Central memory CD4-positive, alpha-beta T cell (primary cell): ENCODE results near the gene RNF141.

Source experiments
- DNase-seq: peaks from one replicate; pipeline ENCODE4 v3.0.0; 2022

The RNF141 gene

DNA sequence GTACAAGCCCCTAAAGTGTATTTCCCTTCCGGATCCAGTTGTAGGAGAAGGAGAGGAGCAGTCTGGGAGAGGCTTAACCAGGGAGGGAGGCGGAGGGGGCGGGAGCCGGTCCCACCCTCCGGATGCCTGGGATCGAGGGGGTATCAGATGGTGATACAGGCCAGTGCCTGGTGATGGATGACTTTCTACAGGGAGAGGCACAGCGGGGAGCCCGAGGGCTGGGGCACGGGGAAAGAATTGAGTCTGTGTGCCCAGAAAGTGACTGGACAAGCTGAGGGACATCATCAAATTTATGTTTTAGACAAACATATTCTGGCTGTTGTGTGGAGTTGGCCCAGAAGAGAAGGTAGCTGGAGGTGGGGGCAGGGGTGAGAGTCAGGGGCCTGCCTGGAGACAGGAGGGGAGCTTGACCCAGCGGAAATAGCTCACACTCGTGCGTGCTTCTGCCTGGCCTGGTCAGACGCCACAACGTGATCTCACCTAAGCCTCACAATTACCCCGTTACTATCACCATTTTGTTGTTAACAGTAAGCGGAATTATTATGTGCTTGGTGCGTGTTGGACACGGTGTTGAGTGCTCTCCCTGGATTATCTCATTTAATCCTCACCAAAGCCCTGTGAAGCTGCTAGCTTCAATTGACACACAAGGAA is 43.5 kb downstream of the RNF141 start:
- DNase-seq = no peak

DNA sequence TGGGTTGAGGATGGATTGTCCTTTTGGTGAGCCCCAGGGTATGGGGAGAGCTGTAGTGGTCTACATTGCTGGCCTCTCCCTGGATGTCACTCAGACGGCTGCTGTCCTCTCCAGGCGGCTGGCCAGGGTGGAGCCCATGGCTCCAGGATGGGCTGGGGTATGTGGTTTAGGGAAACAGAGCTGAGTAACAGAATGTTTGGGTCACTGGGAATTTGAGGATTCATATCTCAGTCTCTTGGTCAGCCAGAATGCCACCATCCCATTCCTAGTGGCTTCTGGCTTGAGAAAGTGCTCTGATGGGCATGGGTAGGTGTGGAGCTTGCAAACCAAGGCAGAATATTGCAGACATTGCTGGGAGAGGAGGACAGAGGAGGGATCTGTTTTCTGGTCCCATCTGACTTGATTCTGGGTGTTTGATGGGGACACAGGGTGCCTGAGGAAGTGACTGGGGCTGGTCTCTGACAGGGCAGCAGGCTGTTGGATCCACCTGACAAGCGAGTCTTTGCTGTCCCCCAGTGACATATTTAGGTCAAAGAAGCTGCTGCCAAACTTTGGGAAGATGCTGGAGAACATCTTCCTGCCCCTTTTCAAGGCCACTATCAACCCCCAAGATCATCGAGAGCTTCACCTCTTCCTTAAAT is 44.6 kb downstream of the RNF141 start:
- DNase-seq = no peak

DNA sequence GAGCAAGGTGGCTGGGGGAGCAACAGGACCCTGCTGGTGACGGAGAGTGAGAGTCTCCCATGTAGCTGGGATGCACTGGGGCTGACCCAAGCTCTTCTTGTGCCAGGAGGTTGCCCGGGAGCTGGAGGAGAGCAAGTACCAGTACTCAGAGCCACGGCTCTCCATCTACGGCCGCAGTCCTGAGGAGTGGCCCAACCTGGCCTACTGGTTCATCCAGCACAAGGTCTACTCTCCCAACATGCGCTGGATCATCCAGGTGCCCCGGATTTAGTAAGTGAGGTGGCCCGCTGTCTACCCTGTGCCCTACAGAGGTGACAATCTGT is 45.6 kb downstream of the RNF141 start:
- no peak for DNase-seq

- DNase-seq = no peak
Measured at GRCh38 chr11:10494636-10495463, 46.1 kb downstream of the RNF141 start.

DNA sequence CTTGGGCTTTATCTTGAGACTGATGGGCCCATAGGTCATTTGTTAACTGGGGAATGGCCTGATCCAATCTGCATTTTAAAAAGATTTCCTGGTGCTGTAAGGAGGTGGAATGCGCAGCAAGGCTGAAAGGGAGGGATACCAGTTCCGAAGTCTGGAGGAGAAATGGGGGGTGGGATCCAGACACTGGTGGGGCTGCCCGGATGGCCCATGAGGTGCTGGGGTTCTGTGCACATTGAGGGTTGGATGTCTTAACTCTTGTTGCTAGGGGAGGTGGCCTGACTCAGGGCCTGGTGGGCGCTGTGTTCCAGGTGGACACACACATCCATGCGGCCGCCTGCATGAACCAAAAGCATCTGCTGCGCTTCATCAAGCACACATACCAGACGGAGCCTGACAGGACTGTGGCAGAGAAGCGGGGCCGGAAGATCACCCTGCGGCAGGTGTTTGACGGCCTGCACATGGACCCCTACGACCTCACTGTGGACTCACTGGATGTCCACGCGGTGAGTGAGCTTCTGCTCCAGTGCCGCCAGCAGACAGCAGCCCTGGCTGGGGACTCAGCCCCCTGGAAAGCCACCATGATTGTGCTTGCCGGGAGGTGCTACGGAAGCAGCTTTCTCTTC is 47.8 kb downstream of the RNF141 start:
- DNase-seq = no peak

DNA sequence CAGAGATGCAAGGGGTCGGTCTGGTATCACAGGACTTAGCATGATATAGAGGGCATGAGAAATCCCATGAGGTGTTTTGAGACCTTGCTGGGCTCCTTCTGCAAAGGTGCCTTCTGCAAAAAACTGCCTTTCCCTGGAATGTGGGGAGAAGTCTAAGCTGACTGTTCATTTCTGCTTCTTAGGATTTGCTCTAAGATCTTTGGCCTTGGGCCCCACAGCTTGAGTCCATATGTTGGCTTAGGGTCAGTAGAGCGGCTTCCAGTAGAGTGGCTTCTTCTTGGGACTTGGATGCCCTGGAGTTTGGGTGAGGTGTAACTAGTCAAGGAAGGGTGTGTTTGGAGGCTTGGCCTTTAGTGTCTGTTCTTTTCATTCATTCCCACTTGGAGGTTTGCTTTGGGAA is 48.9 kb downstream of the RNF141 start:
- DNase-seq = no peak

DNA sequence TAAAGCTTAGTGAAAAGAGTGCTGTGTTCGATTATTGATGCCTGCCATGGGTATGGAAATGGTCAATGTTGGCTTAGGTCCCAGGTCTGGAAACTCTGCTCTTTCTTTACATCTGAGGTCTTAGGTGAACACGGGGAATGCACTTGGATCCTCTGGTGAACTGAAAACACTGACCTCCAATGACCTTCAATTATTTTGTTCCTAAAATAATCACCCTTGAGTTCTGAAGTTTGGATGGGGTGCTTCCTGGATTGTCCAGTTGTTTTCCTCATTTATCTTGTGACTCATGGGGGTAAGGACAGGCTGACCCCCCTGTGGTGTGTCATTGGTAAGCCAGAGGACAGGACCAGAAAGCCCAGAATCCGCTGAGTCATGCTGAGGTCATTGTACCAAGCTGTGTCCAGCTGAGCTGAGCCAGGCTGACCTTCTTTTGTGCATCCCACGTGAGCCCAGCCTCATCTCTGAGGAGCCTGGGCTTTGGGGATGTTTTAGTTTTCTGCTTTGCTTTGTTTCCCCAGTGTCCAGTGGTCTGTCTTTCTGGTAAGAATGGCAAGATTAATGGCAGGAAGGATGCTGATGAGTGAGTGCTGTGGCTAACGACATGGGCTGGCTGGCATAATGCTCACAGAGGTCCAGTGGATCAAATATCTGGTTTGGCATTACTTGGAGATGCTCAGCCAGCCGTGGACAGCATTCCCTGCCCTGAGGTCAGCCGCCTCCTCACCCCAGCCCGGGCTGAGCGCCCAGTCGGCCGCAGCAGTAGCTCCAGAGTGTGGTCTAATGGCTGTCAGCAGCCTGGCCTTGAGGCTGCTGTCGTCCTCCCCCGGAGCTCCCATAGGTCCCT is 50.4 kb downstream of the RNF141 start:
- no peak for DNase-seq

GRCh38 chr11:10490032-10490397 is 51.0 kb downstream of the RNF141 start:
- no peak for DNase-seq

DNA sequence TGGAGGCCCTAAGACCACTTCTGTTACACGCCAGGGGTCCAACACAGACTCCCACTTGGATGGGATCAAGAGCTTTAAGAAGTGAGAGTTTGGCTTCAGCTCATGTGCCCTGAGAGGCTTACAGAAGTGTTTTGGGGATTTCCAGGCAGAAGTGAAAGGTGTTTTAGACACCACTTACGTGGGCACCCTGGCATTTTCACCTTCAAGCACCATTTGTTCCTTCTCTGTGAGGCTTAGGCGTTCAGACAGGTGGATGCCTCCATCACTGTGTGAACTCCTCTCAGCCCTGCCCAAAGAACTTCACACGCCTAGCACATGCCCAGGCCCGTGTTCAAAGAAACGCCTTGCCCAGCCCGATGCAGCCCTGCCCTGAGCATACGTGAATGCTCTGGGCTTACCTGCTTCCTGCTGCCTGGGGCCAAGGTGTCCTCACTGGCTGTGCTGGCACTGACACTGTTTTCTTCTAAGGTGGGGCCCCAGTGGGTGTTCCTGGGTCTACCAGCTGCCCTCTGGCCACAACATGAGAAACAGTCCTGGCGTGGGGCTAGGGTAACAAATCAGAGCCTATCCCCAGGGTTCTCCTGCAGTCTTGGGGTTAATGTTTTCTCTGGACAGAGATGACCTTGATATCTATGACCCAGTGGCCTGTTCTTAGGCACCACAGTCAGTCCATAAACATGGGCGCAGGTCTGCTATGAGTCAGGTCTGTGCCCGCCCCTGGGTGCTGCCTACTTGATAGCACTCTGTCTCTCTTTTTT is 51.9 kb downstream of the RNF141 start:
- no peak for DNase-seq

DNA sequence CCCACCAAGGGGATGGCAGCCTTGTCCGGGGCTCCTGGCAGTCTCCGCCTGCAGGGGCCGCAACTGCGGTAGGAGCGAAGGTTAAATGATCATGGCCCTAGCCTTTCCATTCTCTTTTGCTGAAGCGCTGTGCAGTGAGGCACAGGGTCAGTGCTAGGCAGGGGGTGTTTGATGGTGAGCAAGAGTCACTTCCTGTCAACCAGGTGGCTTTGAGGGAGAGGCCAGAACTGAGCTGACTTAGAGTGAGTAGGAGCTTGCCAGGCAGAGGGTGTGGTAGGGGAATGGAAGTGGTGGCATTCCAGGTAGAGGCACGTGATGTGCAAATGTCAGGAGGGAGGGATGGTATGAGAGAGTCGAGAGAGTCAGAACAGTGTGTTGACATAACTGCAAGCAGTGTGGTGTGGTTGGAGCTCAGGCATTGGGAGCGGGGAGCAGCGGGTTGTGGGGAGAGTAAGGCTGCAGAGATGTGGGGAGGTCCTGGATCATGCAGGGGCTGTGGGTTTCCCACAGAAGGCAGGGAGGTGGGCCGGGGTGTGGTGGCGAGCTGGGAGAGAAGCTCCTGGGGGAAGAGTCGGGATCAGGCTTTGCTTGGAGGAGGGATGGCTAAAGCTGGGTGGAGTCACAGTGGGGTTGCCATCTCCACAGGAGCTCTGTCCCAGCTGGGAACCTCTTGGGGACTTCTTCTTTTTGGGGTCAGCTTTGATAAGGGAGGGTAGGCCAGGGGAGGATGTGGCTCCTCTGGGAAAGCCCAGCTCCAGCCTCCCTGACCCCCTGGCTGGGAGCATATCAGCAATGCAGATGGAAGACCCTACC is 52.7 kb downstream of the RNF141 start:
- DNase-seq = no peak

GRCh38 chr11:10487002-10487647 is 53.9 kb downstream of the RNF141 start:
- DNase-seq = no peak

- DNase-seq = no peak
Measured at GRCh38 chr11:10486161-10486840, 54.7 kb downstream of the RNF141 start.

DNA sequence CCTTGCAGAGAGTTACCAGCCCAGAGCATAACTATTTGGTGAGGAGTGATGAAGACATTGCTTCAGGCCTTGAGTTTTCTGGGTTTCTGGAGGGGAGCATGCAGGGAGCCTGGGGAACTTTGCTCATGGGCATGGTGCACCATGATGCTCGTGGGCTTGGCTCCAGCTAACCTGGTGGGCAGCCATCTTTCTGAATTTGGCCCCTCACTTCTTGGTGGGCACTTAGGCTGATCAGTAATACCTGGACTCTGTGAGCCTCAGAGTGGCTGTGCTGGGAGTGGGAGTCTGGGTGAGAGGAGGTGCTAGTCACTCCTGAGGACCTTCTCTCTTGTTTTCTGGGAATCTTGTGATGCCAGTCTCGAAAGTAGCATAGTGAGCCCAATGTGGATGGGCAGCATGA is 55.3 kb downstream of the RNF141 start:
- no peak for DNase-seq

DNA sequence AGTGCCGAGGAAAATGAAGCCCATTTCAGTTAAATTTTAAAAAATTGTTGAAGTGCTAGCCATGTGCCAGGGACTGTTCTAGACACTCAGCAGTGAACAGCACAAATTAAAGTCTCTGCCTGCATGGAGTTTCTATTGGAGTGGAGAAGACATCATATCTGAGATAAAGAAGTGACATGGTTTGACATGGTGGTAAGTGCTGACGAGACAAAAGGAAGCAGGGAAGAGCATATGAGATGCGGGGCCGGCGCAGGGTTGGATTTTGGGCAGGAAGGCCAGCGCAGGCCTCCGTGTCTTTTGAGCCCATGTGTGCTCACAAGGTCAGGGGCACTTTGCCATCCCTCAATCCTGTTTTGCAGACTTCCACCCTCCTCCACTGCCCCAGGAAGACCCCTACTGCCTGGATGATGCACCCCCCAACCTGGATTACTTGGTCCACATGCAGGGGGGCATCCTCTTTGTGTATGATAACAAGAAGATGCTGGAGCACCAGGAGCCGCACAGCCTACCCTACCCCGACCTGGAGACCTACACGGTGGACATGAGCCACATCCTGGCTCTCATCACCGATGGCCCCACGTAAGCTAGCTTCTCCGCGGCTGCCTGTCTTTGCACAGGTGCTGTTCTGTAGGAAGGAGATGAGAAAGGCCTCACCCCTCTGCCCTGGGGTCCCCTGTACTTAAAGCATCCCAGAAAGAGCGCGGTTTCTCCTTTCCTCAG is 56.4 kb downstream of the RNF141 start:
- DNase-seq = no peak

DNA sequence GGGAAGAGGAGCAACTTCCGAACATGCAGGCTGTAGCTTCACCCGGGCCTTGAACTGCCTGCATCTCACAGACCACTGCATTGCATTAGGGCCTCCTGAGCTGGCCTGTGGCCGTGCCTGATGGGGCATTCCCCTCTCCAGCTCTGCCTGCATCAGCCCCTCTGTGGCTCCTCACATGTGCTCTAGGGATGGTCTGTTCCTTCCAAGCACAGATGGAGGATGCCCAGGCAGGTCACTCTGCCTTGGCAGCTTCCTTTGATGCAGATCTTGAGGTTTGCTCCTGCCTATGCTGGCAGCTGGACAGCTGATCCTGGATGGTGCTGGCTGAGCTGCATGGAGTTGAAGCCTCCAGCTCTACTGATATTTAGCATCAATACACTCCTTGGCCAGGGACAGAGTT is 57.4 kb downstream of the RNF141 start:
- DNase-seq = no peak

DNA sequence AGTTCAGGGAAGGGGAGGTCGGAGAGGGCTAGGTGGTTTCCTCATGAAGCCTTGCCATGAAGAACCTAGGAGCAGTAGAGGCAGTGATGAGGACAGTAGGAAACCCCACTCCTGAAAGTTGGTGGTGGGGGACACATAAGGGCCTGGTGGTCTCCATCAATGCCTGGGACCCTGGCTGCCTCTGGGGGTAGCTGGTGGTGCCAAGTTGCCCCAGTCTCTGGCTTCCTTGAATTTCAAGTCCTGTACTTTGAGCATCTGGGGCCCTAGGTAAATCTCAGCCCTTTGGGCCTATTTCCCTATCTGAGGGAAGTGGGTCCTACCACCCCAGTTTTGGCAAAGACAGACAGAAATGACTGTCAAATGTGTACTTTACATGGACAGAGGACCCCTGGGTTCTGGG is 57.8 kb downstream of the RNF141 start:
- no peak for DNase-seq

GRCh38 chr11:10481560-10482349 is 59.2 kb downstream of the RNF141 start:
- DNase-seq = no peak

DNA sequence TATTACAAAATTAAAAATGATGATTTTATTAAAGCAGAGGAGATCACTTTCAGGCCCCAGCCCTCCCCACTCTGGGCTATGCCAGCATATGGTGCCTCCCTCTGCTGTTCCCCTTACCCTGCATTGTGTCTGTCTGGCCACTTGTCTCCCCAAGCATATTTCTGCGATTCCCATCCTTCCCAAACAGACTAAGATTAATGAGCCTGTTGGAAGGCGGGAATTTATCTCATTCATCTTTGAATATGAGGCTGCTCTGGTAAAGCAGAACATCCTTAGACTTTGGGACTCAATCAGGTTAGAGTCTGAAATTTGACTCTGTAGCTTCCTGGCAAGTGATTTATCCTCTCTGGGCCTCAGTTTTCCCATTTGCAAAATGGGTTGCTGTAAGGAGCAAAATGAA is 60.2 kb downstream of the RNF141 start:
- DNase-seq = no peak
